22Rv1 (cell line): ENCODE measurements around the gene YBX3.

ENCODE experiments used
- ZFX ChIP-seq: fragments of 450-650 bp; IDR thresholded peaks from 2 replicates; pipeline ENCODE4 v1.6.1; 2017; ENCODE audit warnings: antibody characterized with exemption, borderline replicate concordance
- TF ChIP-seq, protein P1 (sequence below): fragments of 450-650 bp; IDR thresholded peaks from 2 replicates; pipeline ENCODE4 v1.5.1; 2017; ENCODE audit warnings: mild to moderate bottlenecking

DNA sequence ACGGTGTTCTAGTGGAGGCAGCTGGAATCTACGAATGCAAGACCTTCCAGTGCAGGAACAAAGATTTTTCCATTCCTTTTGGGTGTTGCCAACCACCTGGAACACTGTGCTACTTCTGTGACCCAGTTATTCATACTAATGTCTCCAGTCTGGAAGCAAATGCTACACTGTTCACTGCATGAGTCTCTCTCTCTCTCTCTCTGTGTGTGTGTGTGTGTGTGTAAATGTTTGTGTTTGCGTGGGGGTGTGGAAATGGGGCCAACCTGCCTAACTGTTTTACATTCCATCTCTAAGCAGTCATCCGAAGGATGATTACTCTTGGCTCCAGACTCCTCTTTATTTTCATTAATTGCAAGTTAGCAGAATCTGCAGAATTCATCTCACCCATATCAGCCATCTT is 29.9 kb upstream of the YBX3 start:
- TF ChIP-seq, protein P1, sequence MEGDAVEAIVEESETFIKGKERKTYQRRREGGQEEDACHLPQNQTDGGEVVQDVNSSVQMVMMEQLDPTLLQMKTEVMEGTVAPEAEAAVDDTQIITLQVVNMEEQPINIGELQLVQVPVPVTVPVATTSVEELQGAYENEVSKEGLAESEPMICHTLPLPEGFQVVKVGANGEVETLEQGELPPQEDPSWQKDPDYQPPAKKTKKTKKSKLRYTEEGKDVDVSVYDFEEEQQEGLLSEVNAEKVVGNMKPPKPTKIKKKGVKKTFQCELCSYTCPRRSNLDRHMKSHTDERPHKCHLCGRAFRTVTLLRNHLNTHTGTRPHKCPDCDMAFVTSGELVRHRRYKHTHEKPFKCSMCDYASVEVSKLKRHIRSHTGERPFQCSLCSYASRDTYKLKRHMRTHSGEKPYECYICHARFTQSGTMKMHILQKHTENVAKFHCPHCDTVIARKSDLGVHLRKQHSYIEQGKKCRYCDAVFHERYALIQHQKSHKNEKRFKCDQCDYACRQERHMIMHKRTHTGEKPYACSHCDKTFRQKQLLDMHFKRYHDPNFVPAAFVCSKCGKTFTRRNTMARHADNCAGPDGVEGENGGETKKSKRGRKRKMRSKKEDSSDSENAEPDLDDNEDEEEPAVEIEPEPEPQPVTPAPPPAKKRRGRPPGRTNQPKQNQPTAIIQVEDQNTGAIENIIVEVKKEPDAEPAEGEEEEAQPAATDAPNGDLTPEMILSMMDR, result no peak
- TF ChIP-seq ZFX, result no peak
